Esophagus muscularis mucosa (tissue), 4 donors: ENCODE measurements around the gene CGB3.

ENCODE experiments used
- EP300 ChIP-seq: sonication (generic); formaldehyde crosslinking; IDR thresholded peaks from one replicate; pipeline ENCODE4 v1.6.1; 2017; ENCODE audit warnings: antibody characterized with exemption
- POLR2A ChIP-seq: fragments of 450-650 bp; IDR thresholded peaks from one replicate; pipeline ENCODE4 v1.6.1; 2017; ENCODE audit warnings: antibody characterized with exemption, moderate library complexity, mild to moderate bottlenecking, low read depth
- POLR2AphosphoS5 ChIP-seq, 2 donors: sonication (generic); formaldehyde crosslinking; IDR thresholded peaks; one replicate each; pipeline ENCODE4 v1.6.1; 2017; ENCODE audit warnings: antibody characterized with exemption in 2 of 2
- TF ChIP-seq, protein P1 (sequence below), 3 experiments: fragments of 200-600 bp in 2 of 3; fragments of 450-650 bp in 1 of 3; sonication (generic) in 2 of 3; IDR thresholded peaks; one replicate each; pipeline ENCODE4 v1.5.1; 2017 to 2019; ENCODE audit warnings: antibody characterized with exemption in 3 of 3, mild to moderate bottlenecking in 2 of 3, moderate library complexity in 1 of 3

GRCh38 chr19:48991011-48991609 is 33.0 kb downstream of the CGB3 start:
- TF ChIP-seq POLR2A = no peak
- TF ChIP-seq EP300 = no peak
- TF ChIP-seq, protein P1, sequence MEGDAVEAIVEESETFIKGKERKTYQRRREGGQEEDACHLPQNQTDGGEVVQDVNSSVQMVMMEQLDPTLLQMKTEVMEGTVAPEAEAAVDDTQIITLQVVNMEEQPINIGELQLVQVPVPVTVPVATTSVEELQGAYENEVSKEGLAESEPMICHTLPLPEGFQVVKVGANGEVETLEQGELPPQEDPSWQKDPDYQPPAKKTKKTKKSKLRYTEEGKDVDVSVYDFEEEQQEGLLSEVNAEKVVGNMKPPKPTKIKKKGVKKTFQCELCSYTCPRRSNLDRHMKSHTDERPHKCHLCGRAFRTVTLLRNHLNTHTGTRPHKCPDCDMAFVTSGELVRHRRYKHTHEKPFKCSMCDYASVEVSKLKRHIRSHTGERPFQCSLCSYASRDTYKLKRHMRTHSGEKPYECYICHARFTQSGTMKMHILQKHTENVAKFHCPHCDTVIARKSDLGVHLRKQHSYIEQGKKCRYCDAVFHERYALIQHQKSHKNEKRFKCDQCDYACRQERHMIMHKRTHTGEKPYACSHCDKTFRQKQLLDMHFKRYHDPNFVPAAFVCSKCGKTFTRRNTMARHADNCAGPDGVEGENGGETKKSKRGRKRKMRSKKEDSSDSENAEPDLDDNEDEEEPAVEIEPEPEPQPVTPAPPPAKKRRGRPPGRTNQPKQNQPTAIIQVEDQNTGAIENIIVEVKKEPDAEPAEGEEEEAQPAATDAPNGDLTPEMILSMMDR (IDR thresholded peaks at IDR 0.05) = no peak
- no peak for TF ChIP-seq POLR2AphosphoS5 (IDR thresholded peaks at IDR 0.05)
